ENCODE results near the gene PTPRE. TPM values are rescaled to one million over a fixed set of nuclear protein-coding genes. Genes with fewer than 3 reads are reported as not detected.

The PTPRE gene
- total RNA-seq, 1 experiment from 2014 or later, result 11.6 TPM

DNA sequence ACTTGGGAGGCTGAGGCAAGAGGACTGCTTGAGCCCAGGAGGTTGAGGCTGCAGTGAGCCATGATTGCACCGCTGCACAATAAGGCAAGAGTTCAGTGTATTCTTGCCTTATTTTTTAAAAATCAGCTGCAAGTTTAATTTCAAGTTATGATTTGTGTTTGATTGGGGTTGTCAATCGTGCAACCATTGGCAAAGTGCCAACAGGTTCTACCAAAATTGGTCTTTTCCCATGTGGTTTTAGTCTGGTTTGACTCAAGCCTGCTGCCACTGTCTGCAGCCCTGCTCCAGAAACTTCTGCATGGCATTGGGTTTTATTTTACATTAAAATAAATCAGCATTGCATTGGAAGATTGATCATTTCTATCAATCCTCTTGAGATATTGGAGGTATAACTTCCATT, 72.7 kb downstream of the PTPRE start:
- ChIA-PET CTCF (no interaction called here), POLR2A (ENCODE audit: low non-redundant PET) (no interaction called here)
- DNase-seq (ENCODE audit: low spot score), result no peak
- Histone ChIP-seq H3K27me3 (replicated peaks; ENCODE audit: insufficient read depth, low read depth, low read length, poor library complexity) (no peaks in the 10 kb centered on the region), H3K36me3 (ENCODE audit: insufficient read depth, low read length, poor library complexity, severe bottlenecking) (no peaks in the 10 kb centered on the region), H3K27ac (ENCODE audit: low read depth, low read length, poor library complexity, severe bottlenecking) (no peak overlapping the region), H3K4me1 (ENCODE audit: insufficient read depth, low read length, poor library complexity, severe bottlenecking) (peaks cover 11% of the 10 kb centered on the region), H3K9me3 (ENCODE audit: low read depth, low read length, poor library complexity, severe bottlenecking) (peaks cover 4% of the 10 kb centered on the region), H3K4me3 (ENCODE audit: low read depth, low read length, poor library complexity, severe bottlenecking) (no peak overlapping the region)
- no TSS peak for BruUV-seq (replicated peaks)
- no peak for TF ChIP-seq EZH2 (IDR thresholded peaks at IDR 0.05; ENCODE audit: borderline replicate concordance, low read depth, low read length, poor library complexity, severe bottlenecking)
- TF ChIP-seq, protein P1, sequence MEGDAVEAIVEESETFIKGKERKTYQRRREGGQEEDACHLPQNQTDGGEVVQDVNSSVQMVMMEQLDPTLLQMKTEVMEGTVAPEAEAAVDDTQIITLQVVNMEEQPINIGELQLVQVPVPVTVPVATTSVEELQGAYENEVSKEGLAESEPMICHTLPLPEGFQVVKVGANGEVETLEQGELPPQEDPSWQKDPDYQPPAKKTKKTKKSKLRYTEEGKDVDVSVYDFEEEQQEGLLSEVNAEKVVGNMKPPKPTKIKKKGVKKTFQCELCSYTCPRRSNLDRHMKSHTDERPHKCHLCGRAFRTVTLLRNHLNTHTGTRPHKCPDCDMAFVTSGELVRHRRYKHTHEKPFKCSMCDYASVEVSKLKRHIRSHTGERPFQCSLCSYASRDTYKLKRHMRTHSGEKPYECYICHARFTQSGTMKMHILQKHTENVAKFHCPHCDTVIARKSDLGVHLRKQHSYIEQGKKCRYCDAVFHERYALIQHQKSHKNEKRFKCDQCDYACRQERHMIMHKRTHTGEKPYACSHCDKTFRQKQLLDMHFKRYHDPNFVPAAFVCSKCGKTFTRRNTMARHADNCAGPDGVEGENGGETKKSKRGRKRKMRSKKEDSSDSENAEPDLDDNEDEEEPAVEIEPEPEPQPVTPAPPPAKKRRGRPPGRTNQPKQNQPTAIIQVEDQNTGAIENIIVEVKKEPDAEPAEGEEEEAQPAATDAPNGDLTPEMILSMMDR (conservative IDR thresholded peaks at IDR 0.05; ENCODE audit: low read depth, low read length), result no peak
- intact Hi-C loops (cut with micrococcal nuclease; ENCODE audit: unreplicated experiment), result no loop called here

DNA sequence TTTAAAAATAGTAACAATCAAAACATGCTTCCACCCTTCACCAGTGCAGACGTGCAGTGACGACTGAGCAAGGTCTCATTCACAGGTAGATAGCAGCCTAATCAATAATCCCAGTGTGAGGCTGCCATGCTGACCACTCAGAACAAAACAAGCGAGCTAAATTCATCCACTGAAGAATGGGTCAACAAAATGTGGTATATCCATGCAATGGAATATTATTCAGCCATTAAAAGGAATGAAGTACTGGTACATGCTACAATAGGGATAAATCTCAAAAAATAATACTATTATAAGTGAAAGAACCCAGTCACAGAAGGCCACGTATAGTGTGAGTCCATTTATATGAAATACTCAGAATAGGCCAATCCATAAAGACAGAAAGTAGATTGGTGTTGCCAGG, 74.0 kb downstream of the PTPRE start:
- H3K27me3 ChIP-seq (replicated peaks; ENCODE audit: insufficient read depth, low read depth, low read length, poor library complexity), result no peaks in the 10 kb centered on the region
- H3K27ac ChIP-seq (ENCODE audit: low read depth, low read length, poor library complexity, severe bottlenecking), result no peak overlapping the region
- peaks cover 4% of the 10 kb centered on the region for H3K9me3 ChIP-seq (ENCODE audit: low read depth, low read length, poor library complexity, severe bottlenecking)
- CTCF ChIA-PET, result no interaction called here
- intact Hi-C loops (cut with micrococcal nuclease; ENCODE audit: unreplicated experiment), result no loop called here
- TF ChIP-seq, protein P1 (conservative IDR thresholded peaks at IDR 0.05; ENCODE audit: low read depth, low read length), result no peak
- TF ChIP-seq EZH2 (IDR thresholded peaks at IDR 0.05; ENCODE audit: borderline replicate concordance, low read depth, low read length, poor library complexity, severe bottlenecking), result no peak
- H3K4me1 ChIP-seq (ENCODE audit: insufficient read depth, low read length, poor library complexity, severe bottlenecking), result peaks cover 10% of the 10 kb centered on the region
- no peak overlapping the region for H3K4me3 ChIP-seq (ENCODE audit: low read depth, low read length, poor library complexity, severe bottlenecking)
- no peak for DNase-seq (ENCODE audit: low spot score)
- POLR2A ChIA-PET (ENCODE audit: low non-redundant PET), result no interaction called here
- H3K36me3 ChIP-seq (ENCODE audit: insufficient read depth, low read length, poor library complexity, severe bottlenecking), result no peaks in the 10 kb centered on the region
- BruUV-seq (replicated peaks), result no TSS peak

DNA sequence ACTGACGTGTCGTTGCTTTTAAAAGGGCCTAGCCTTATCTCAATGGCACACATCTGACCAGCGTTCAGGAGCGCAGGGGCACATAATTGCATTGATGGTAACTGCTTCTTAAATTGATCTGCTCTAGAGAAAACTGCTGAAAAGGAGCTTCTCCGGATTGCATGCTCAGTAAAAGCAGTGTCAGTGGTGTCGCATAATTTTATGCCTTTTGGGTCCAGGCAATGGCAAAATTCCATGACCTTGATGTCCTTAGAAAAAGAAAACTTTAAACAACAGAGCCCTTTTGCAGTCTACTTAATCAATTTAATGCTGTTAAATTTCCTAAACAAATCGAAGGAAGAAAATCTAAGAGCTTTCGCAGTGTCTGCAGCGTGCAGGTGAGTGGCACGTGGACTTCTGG, 75.7 kb downstream of the PTPRE start:
- Histone ChIP-seq H3K27me3 (replicated peaks; ENCODE audit: insufficient read depth, low read depth, low read length, poor library complexity) (no peaks in the 10 kb centered on the region), H3K9me3 (ENCODE audit: low read depth, low read length, poor library complexity, severe bottlenecking) (peaks cover 4% of the 10 kb centered on the region), H3K36me3 (ENCODE audit: insufficient read depth, low read length, poor library complexity, severe bottlenecking) (no peaks in the 10 kb centered on the region), H3K27ac (ENCODE audit: low read depth, low read length, poor library complexity, severe bottlenecking) (no peak overlapping the region), H3K4me1 (ENCODE audit: insufficient read depth, low read length, poor library complexity, severe bottlenecking) (peaks cover 15% of the 10 kb centered on the region), H3K4me3 (ENCODE audit: low read depth, low read length, poor library complexity, severe bottlenecking) (no peak overlapping the region)
- no peak for DNase-seq (ENCODE audit: low spot score)
- no TSS peak for BruUV-seq (replicated peaks)
- CTCF ChIA-PET, result no interaction called here
- intact Hi-C loops (cut with micrococcal nuclease; ENCODE audit: unreplicated experiment), result no loop called here
- TF ChIP-seq EZH2 (IDR thresholded peaks at IDR 0.05; ENCODE audit: borderline replicate concordance, low read depth, low read length, poor library complexity, severe bottlenecking), result no peak
- TF ChIP-seq, protein P1 (conservative IDR thresholded peaks at IDR 0.05; ENCODE audit: low read depth, low read length), result no peak
- POLR2A ChIA-PET (ENCODE audit: low non-redundant PET), result no interaction called here

Measured in A673 (cell line).